Upper lobe of left lung (tissue), 6 donors: ENCODE data around the gene DOLPP1. TPM values are rescaled to one million over a fixed set of nuclear protein-coding genes. Genes with fewer than 3 reads are reported as not detected.
"Not testable (repeated sequence)": the region's sequence is repeated elsewhere in the genome, so short reads cannot be mapped to it uniquely, and the experiment has no call there.

Experiments used
- ATAC-seq, 2 donors: fragments of 200-7000 bp; cut with Tn5 transposase; one replicate each; pipeline ENCODE4 v1.9.1; 2022; ENCODE audit warnings: mild to moderate bottlenecking in 2 of 2, moderate library complexity in 2 of 2; ENCODE audit not compliant: low FRiP score in 2 of 2
- DNase-seq, 2 donors: peaks; one replicate each; pipeline ENCODE4 v3.0.0-alpha.2; 2019 to 2020
- H3K27ac ChIP-seq, 4 donors: fragments of 200-600 bp; sonication (generic); one replicate each; pipeline ENCODE4 v1.5.1; 2016 to 2019
- H3K27me3 ChIP-seq, 4 donors: fragments of 200-600 bp; sonication (generic); one replicate each; pipeline ENCODE4 v1.5.1; 2017 to 2019
- H3K36me3 ChIP-seq, 4 donors: fragments of 200-600 bp; sonication (generic); one replicate each; pipeline ENCODE4 v1.5.1; 2016 to 2019
- H3K4me1 ChIP-seq, 4 donors: fragments of 200-600 bp; sonication (generic); one replicate each; pipeline ENCODE4 v1.5.1; 2018 to 2019
- H3K4me3 ChIP-seq, 4 donors: fragments of 200-600 bp; sonication (generic); one replicate each; pipeline ENCODE4 v1.5.1; 2017 to 2019; ENCODE audit warnings: mild to moderate bottlenecking in 2 of 4, moderate library complexity in 1 of 4
- H3K9me3 ChIP-seq, 4 donors: fragments of 200-600 bp; sonication (generic); one replicate each; pipeline ENCODE4 v1.5.1; 2018 to 2019
- CTCF ChIP-seq, 6 experiments: fragments of 450-650 bp in 4 of 6; fragments of 200-600 bp in 2 of 6; sonication (generic) in 2 of 6; IDR thresholded peaks; one replicate each; pipeline ENCODE4 v1.5.1; 2016 to 2019; ENCODE audit warnings: antibody characterized with exemption in 6 of 6
- EP300 ChIP-seq, 4 donors: sonication (generic); formaldehyde crosslinking; IDR thresholded peaks; one replicate each; pipeline ENCODE4 v1.5.1; 2017; ENCODE audit warnings: antibody characterized with exemption in 4 of 4, control low read depth in 2 of 4
- POLR2A ChIP-seq, 4 donors: fragments of 450-650 bp; IDR thresholded peaks; one replicate each; pipeline ENCODE4 v1.5.1; 2016 to 2017; ENCODE audit warnings: antibody characterized with exemption in 4 of 4, mild to moderate bottlenecking in 2 of 4
- POLR2AphosphoS5 ChIP-seq, 2 donors: sonication (generic); formaldehyde crosslinking; IDR thresholded peaks; one replicate each; pipeline ENCODE4 v1.5.1; 2017; ENCODE audit warnings: antibody characterized with exemption in 2 of 2
- WGBS, 2 donors: methylation state at CpG; one replicate each; pipeline ENCODE4 v1.1.5; 2017 to 2018; 5-methylcytosine and 5-hydroxymethylcytosine counted together
- total RNA-seq, 6 donors: library from RNA; depleted of rRNA in 4 of 6; stranded (reverse); fragments of >200 nt in 4 of 6; gene quantifications; one replicate each; pipeline versions ENCODE4 v1.1.0 to v1.2.1, GENCODE V29; 2016 to 2021
- donor health status: DM: no; HTN: no; CAD: no; lungs with moderate emphysema.
- donor health status: DM: no; HTN: yes; CAD: no; lungs with severe emphysema.

Gene DOLPP1
- 10 to 100 TPM in 2 of 6 donors, 1 to 10 TPM in 4; 3.9 to 14.8 (median 8.2) TPM for total RNA-seq

- WGBS, 2 donors: 0% methylated on average over 19 to 29 of the region's 70 CpGs
- TF ChIP-seq POLR2AphosphoS5 (IDR thresholded peaks at IDR 0.05) (peak; percentile 61 to 71), CTCF (IDR thresholded peaks at IDR 0.05) (peak in 3 of 6 experiments; percentile 20 to 35 (median 27)), EP300 (IDR thresholded peaks at IDR 0.05) (no peak), POLR2A (IDR thresholded peaks at IDR 0.05) (peak in 2 of 4 donors; percentile 47 to 84)
- peak within 1 kb of the TSS; percentile 63 to 93 (median 78) for H3K4me3 ChIP-seq
- H3K27ac ChIP-seq: peak within 1 kb of the TSS; percentile 73 to 89 (median 82)
- H3K4me1 ChIP-seq: peaks cover 13 to 23% (median 18%) of the 10 kb centered on the region in 4 donors
- DNase-seq: peak; percentile 98 to 99
- H3K36me3 ChIP-seq: peaks cover 0 to 17% (median 12%) of the 10 kb centered on the region in 4 donors
- no peaks in the 10 kb centered on the region for H3K9me3 ChIP-seq
- peak; percentile 99 for ATAC-seq
- no peaks in the 10 kb centered on the region for H3K27me3 ChIP-seq
These were observed at the start of gene DOLPP1 for GRCh38 chr9:129080601-129081387. Gene DOLPP1 (plus strand): TSS chr9:129081111. CDS start chr9:129081132, 21 bp downstream.

- TF ChIP-seq CTCF (IDR thresholded peaks at IDR 0.05) (no peak), POLR2AphosphoS5 (IDR thresholded peaks at IDR 0.05) (no peak)
These were observed 49.4 kb upstream of the DOLPP1 start for GRCh38 chr9:129031514-129031913.

GRCh38 chr9:129032541-129033159, 48.3 kb upstream of the DOLPP1 start:
- H3K36me3 ChIP-seq: no peaks in the 10 kb centered on the region
- H3K27me3 ChIP-seq: no peaks in the 10 kb centered on the region
- no peak overlapping the region for H3K27ac ChIP-seq
- ATAC-seq (no peak), DNase-seq (no peak)
- peaks cover 19 to 24% (median 22%) of the 10 kb centered on the region in 4 donors for H3K4me1 ChIP-seq
- TF ChIP-seq POLR2A (IDR thresholded peaks at IDR 0.05) (no peak), EP300 (IDR thresholded peaks at IDR 0.05) (no peak), POLR2AphosphoS5 (IDR thresholded peaks at IDR 0.05) (no peak)
- 82 to 91% methylated on average over 6 to 12 of the region's 12 CpGs for WGBS, 2 donors
- H3K4me3 ChIP-seq: no peak overlapping the region
- H3K9me3 ChIP-seq: no peaks in the 10 kb centered on the region

More at GRCh38 chr9:129031514-129031913, 49.4 kb upstream of the DOLPP1 start:
- DNase-seq: no peak
- Histone ChIP-seq H3K27me3 (no peaks in the 10 kb centered on the region), H3K36me3 (no peaks in the 10 kb centered on the region), H3K9me3 (no peaks in the 10 kb centered on the region), H3K4me3 (no peak overlapping the region), H3K4me1 (peaks cover 22 to 28% (median 25%) of the 10 kb centered on the region in 4 donors), H3K27ac (no peak overlapping the region)
- WGBS, 2 donors: 76 to 81% methylated on average over 4 of the region's 4 CpGs
- ATAC-seq: no peak

- no peak for ATAC-seq
- no peaks in the 10 kb centered on the region for H3K36me3 ChIP-seq
These were observed 47.7 kb upstream of the DOLPP1 start for GRCh38 chr9:129033216-129033615.

GRCh38 chr9:129035838-129036237, 45.1 kb upstream of the DOLPP1 start:
- H3K36me3 ChIP-seq, DNase-seq, H3K27me3 ChIP-seq, H3K9me3 ChIP-seq: not testable (repeated sequence)
- 38 to 48% methylated on average over 13 of the region's 13 CpGs for WGBS, 2 donors
- peak overlapping the region; percentile 33 to 98 (median 83) for H3K4me3 ChIP-seq
- peaks cover 19 to 26% (median 23%) of the 10 kb centered on the region in 4 donors for H3K4me1 ChIP-seq
- TF ChIP-seq CTCF (IDR thresholded peaks at IDR 0.05): peak in 1 of 6 experiments; percentile 25
- peak; percentile 25 to 35 for ATAC-seq
- peak overlapping the region in 3 of 4 donors; percentile 71 to 89 (median 81) for H3K27ac ChIP-seq

More at GRCh38 chr9:129033216-129033615, 47.7 kb upstream of the DOLPP1 start:
- TF ChIP-seq POLR2AphosphoS5 (IDR thresholded peaks at IDR 0.05): no peak
- DNase-seq: no peak
- H3K27ac ChIP-seq: no peak overlapping the region
- H3K4me1 ChIP-seq: peaks cover 23 to 28% (median 27%) of the 10 kb centered on the region in 4 donors
- H3K9me3 ChIP-seq: no peaks in the 10 kb centered on the region
- H3K27me3 ChIP-seq: no peaks in the 10 kb centered on the region
- no peak overlapping the region for H3K4me3 ChIP-seq
- 92% methylated on average over 8 of the region's 8 CpGs for WGBS, 2 donors
